Measurements from ENCODE around the gene CPEB3.

The CPEB3 gene

DNA sequence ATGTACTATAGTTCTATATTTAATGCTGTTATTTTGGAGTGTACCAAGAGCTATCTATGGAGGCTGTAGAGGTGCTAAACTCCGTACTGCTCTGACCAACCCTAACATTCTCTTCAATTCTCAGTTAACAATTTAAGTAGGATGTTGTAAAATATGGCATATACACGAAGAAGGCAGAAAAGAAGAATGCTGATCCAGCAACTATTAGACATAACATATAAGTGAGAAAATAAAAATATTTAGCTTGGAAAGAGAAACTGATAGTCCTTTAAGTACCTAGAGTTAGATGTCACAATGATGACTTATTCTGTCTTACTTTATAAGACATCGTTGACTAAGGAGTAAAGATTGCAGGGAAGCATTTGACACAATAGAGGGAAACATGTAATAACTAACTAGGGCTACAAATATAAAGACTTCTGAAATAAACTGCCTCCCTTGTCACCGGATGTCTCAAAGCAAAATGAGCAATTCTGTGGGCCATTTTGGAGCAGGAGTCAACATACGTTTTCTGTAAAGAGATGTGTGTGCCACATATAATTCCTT, 159.5 kb downstream of the CPEB3 start:
- no peak overlapping the region for H3K4me3 ChIP-seq
- no peak overlapping the region for H3K27ac ChIP-seq
- H3K36me3 ChIP-seq (ENCODE audit: insufficient read depth, low read length) = no peaks in the 10 kb centered on the region
- TF ChIP-seq EZH2 (IDR thresholded peaks at IDR 0.05) (no peak), FOXP2 (optimal IDR thresholded peaks at IDR 0.05; ENCODE audit: control extremely low read depth, extremely low read length, insufficient read depth) (no peak), POLR2AphosphoS5 (IDR thresholded peaks at IDR 0.05; ENCODE audit: borderline replicate concordance, low read depth, low read length) (no peak)
- no peak for DNase-seq (ENCODE audit: low read depth, low spot score)
- no peaks in the 10 kb centered on the region for H3K9me3 ChIP-seq (ENCODE audit: low read depth, low read length)
- H3K9ac ChIP-seq (ENCODE audit: insufficient read length) = no peak overlapping the region

DNA sequence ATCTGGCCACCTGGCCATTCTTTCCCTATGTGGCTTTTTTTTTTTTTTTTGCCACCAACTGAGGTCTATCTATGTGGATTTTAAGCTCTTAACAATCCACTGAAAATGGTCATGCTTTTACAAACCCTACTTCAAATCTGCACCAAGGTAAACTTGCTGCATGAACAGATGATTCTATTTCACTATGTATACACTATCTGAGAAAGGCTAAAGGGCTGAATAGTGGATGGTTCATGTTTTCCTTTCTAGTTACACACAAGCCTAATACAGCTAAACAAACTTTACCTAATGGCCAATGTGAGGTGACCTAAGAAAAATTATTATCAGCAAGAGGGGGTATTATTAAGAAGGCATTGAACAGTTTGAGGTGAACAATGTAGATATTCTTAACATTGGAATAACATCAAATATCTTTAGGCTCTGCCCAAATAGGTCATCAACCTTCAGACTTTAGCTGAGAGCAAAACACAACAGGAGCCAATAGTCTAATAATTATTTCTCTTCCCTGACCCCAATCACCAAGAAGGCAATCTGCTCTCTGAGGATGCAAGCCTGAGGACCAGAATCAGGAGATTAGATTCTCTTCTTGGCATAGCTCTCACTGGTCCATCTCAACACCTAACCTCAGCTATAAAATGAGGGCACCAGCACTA, 160.1 kb downstream of the CPEB3 start:
- no peak overlapping the region for H3K4me3 ChIP-seq

GRCh38 chr10:92126100-92126650, 164.7 kb downstream of the CPEB3 start:
- Histone ChIP-seq H3K36me3 (ENCODE audit: insufficient read depth, low read length) (no peaks in the 10 kb centered on the region), H3K4me3 (no peak overlapping the region), H3K9ac (ENCODE audit: insufficient read length) (no peak overlapping the region), H3K9me3 (ENCODE audit: low read depth, low read length) (no peaks in the 10 kb centered on the region), H3K27ac (no peak overlapping the region)
- no peak for TF ChIP-seq EZH2 (IDR thresholded peaks at IDR 0.05)
- no peak for DNase-seq (ENCODE audit: low read depth, low spot score)

More for the DNA sequence above, 160.1 kb downstream of the CPEB3 start:
- DNase-seq (ENCODE audit: low read depth, low spot score) = no peak
- Histone ChIP-seq H3K9me3 (ENCODE audit: low read depth, low read length) (no peaks in the 10 kb centered on the region), H3K9ac (ENCODE audit: insufficient read length) (no peak overlapping the region), H3K36me3 (ENCODE audit: insufficient read depth, low read length) (no peaks in the 10 kb centered on the region), H3K27ac (no peak overlapping the region)
- TF ChIP-seq FOXP2 (optimal IDR thresholded peaks at IDR 0.05; ENCODE audit: control extremely low read depth, extremely low read length, insufficient read depth) (no peak), EZH2 (IDR thresholded peaks at IDR 0.05) (no peak), POLR2AphosphoS5 (IDR thresholded peaks at IDR 0.05; ENCODE audit: borderline replicate concordance, low read depth, low read length) (no peak)

GRCh38 chr10:92125144-92125543, 165.7 kb downstream of the CPEB3 start:
- no peak overlapping the region for H3K27ac ChIP-seq
- H3K36me3 ChIP-seq (ENCODE audit: insufficient read depth, low read length) = no peaks in the 10 kb centered on the region

GRCh38 chr10:92124616-92125143, 166.2 kb downstream of the CPEB3 start:
- no peak for DNase-seq (ENCODE audit: low read depth, low spot score)
- no peak overlapping the region for H3K4me3 ChIP-seq
- H3K36me3 ChIP-seq (ENCODE audit: insufficient read depth, low read length) = no peaks in the 10 kb centered on the region
- H3K9me3 ChIP-seq (ENCODE audit: low read depth, low read length) = no peaks in the 10 kb centered on the region
- H3K9ac ChIP-seq (ENCODE audit: insufficient read length) = no peak overlapping the region
- no peak overlapping the region for H3K27ac ChIP-seq
- TF ChIP-seq POLR2AphosphoS5 (IDR thresholded peaks at IDR 0.05; ENCODE audit: borderline replicate concordance, low read depth, low read length) = no peak
- TF ChIP-seq EZH2 (IDR thresholded peaks at IDR 0.05) = no peak
- no peak for TF ChIP-seq FOXP2 (optimal IDR thresholded peaks at IDR 0.05; ENCODE audit: control extremely low read depth, extremely low read length, insufficient read depth)

More at GRCh38 chr10:92125144-92125543, 165.7 kb downstream of the CPEB3 start:
- Histone ChIP-seq H3K9me3 (ENCODE audit: low read depth, low read length) (no peaks in the 10 kb centered on the region), H3K9ac (ENCODE audit: insufficient read length) (no peak overlapping the region), H3K4me3 (no peak overlapping the region)
- DNase-seq (ENCODE audit: low read depth, low spot score) = no peak
- no peak for TF ChIP-seq POLR2AphosphoS5 (IDR thresholded peaks at IDR 0.05; ENCODE audit: borderline replicate concordance, low read depth, low read length)
- TF ChIP-seq FOXP2 (optimal IDR thresholded peaks at IDR 0.05; ENCODE audit: control extremely low read depth, extremely low read length, insufficient read depth) = no peak

GRCh38 chr10:92124020-92124419, 166.9 kb downstream of the CPEB3 start:
- no peaks in the 10 kb centered on the region for H3K36me3 ChIP-seq (ENCODE audit: insufficient read depth, low read length)
- H3K4me3 ChIP-seq = no peak overlapping the region
- no peaks in the 10 kb centered on the region for H3K9me3 ChIP-seq (ENCODE audit: low read depth, low read length)
- DNase-seq (ENCODE audit: low read depth, low spot score) = no peak
- H3K27ac ChIP-seq = no peak overlapping the region
- TF ChIP-seq POLR2AphosphoS5 (IDR thresholded peaks at IDR 0.05; ENCODE audit: borderline replicate concordance, low read depth, low read length) (no peak), FOXP2 (optimal IDR thresholded peaks at IDR 0.05; ENCODE audit: control extremely low read depth, extremely low read length, insufficient read depth) (no peak), EZH2 (IDR thresholded peaks at IDR 0.05) (no peak)
- no peak overlapping the region for H3K9ac ChIP-seq (ENCODE audit: insufficient read length)

- Histone ChIP-seq H3K9me3 (ENCODE audit: low read depth, low read length) (no peaks in the 10 kb centered on the region), H3K36me3 (ENCODE audit: insufficient read depth, low read length) (no peaks in the 10 kb centered on the region), H3K9ac (ENCODE audit: insufficient read length) (no peak overlapping the region), H3K4me3 (no peak overlapping the region), H3K27ac (no peak overlapping the region)
- TF ChIP-seq EZH2 (IDR thresholded peaks at IDR 0.05) = no peak
- TF ChIP-seq POLR2AphosphoS5 (IDR thresholded peaks at IDR 0.05; ENCODE audit: borderline replicate concordance, low read depth, low read length) = no peak
- TF ChIP-seq FOXP2 (optimal IDR thresholded peaks at IDR 0.05; ENCODE audit: control extremely low read depth, extremely low read length, insufficient read depth) = no peak
- DNase-seq (ENCODE audit: low read depth, low spot score) = no peak
Measured at GRCh38 chr10:92122941-92123450, 167.9 kb downstream of the CPEB3 start.

GRCh38 chr10:92121686-92122492, 169.0 kb downstream of the CPEB3 start:
- no peaks in the 10 kb centered on the region for H3K9me3 ChIP-seq (ENCODE audit: low read depth, low read length)
- H3K4me3 ChIP-seq = no peak overlapping the region
- H3K27ac ChIP-seq = no peak overlapping the region
- TF ChIP-seq EZH2 (IDR thresholded peaks at IDR 0.05) (no peak), POLR2AphosphoS5 (IDR thresholded peaks at IDR 0.05; ENCODE audit: borderline replicate concordance, low read depth, low read length) (no peak), FOXP2 (optimal IDR thresholded peaks at IDR 0.05; ENCODE audit: control extremely low read depth, extremely low read length, insufficient read depth) (no peak)
- H3K9ac ChIP-seq (ENCODE audit: insufficient read length) = no peak overlapping the region
- DNase-seq (ENCODE audit: low read depth, low spot score) = no peak
- no peaks in the 10 kb centered on the region for H3K36me3 ChIP-seq (ENCODE audit: insufficient read depth, low read length)
